NCI-H2196 treated with DMSO at 0.1 percent for 48 hours (cell line): ENCODE measurements around the gene SLC25A10.

ENCODE experiments used
- DNase-seq: peaks from one replicate; lab custom pipeline; 2025; ENCODE audit not compliant: unreplicated experiment; lab: John Stamatoyannopoulos, UW

Gene SLC25A10

GRCh38 chr17:81741594-81742452 is 29.7 kb downstream of the SLC25A10 start:
- no peak for DNase-seq
